ENCODE results near the gene MED13L. TPM values are rescaled to one million over a fixed set of nuclear protein-coding genes. Genes with fewer than 3 reads are reported as not detected.

MED13L gene
- total and polyA plus RNA-seq, 2 of the 8 experiments (the other 6 are each of a cell fraction or from before 2014, with no cell fraction given): 15.9 to 51.7 TPM

GRCh38 chr12:116104167-116104767 lies 173.2 kb downstream of the MED13L start:
- no peak for TF ChIP-seq SIRT6 (IDR thresholded peaks at IDR 0.05; ENCODE audit: low read length)
- no peak for TF ChIP-seq ZNF274 (IDR thresholded peaks at IDR 0.05; ENCODE audit: borderline replicate concordance, extremely low read depth, low read length)
- TF ChIP-seq CBX8 (IDR thresholded peaks at IDR 0.05; ENCODE audit: borderline replicate concordance, low read depth, low read length): no peak
- TF ChIP-seq, protein P1, sequence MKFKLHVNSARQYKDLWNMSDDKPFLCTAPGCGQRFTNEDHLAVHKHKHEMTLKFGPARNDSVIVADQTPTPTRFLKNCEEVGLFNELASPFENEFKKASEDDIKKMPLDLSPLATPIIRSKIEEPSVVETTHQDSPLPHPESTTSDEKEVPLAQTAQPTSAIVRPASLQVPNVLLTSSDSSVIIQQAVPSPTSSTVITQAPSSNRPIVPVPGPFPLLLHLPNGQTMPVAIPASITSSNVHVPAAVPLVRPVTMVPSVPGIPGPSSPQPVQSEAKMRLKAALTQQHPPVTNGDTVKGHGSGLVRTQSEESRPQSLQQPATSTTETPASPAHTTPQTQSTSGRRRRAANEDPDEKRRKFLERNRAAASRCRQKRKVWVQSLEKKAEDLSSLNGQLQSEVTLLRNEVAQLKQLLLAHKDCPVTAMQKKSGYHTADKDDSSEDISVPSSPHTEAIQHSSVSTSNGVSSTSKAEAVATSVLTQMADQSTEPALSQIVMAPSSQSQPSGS (IDR thresholded peaks at IDR 0.05; ENCODE audit: low read length): no peak
- no peak for TF ChIP-seq BCL11A (IDR thresholded peaks at IDR 0.05; ENCODE audit: low read depth in 2 of 2, low read length in 2 of 2)
- no peak for TF ChIP-seq GABPA (IDR thresholded peaks at IDR 0.05; ENCODE audit: borderline replicate concordance, insufficient read depth, low read length)
- TF ChIP-seq TEAD4 (IDR thresholded peaks at IDR 0.05; ENCODE audit: low read depth, low read length): no peak
- Histone ChIP-seq H4K91ac (replicated peaks; ENCODE audit: insufficient read length, low read length) (no peak overlapping the region), H2BK5ac (ENCODE audit: low read depth, low read length) (no peak overlapping the region), H3K79me2 (ENCODE audit: control insufficient read depth in 1 of 2, insufficient read depth in 2 of 2, low read length in 2 of 2) (peaks cover 0 to 14% of the 10 kb centered on the region in 2 experiments; a peak in 2 of 4 replicates), H4K5ac (ENCODE audit: insufficient read length, low read depth, low read length) (no peak overlapping the region), H3K9me3 (ENCODE audit: insufficient read depth in 2 of 2, low read depth in 1 of 2, low read length in 1 of 2) (no peaks in the 10 kb centered on the region), H2BK120ac (replicated peaks; ENCODE audit: low read depth, low read length) (no peak overlapping the region), H2BK12ac (ENCODE audit: low read depth, low read length) (no peak overlapping the region), H3K4me3 (ENCODE audit: extremely low read depth in 1 of 4, insufficient read depth in 2 of 4, low read depth in 3 of 4, low read length in 4 of 4) (no peak overlapping the region), H2BK20ac (ENCODE audit: low read length) (no peak overlapping the region), H3K23ac (ENCODE audit: insufficient read length) (no peak overlapping the region), H4K20me1 (replicated peaks in 1 of 2; ENCODE audit: control insufficient read depth in 1 of 2, insufficient read depth in 2 of 2, low read length in 2 of 2) (no peaks in the 10 kb centered on the region), H3K27ac (ENCODE audit: low read depth, low read length) (no peak overlapping the region), H3K27me3 (replicated peaks in 1 of 4; ENCODE audit: control insufficient read depth in 3 of 4, extremely low read depth in 1 of 4, insufficient read depth in 3 of 4, low read length in 3 of 4) (no peaks in the 10 kb centered on the region), H3K4ac (replicated peaks; ENCODE audit: insufficient read length, low read depth, low read length) (no peak overlapping the region), H4K8ac (ENCODE audit: extremely low read depth, insufficient read depth, low read length) (no peak overlapping the region), H3K18ac (ENCODE audit: extremely low read depth, low read length) (no peak overlapping the region), H2BK15ac (ENCODE audit: low read length) (no peak overlapping the region), H2AK5ac (ENCODE audit: low read depth, low read length) (no peak overlapping the region), H3K36me3 (ENCODE audit: control insufficient read depth in 2 of 4, insufficient read depth in 4 of 4, low read length in 3 of 4) (no peaks in the 10 kb centered on the region; a peak in 1 of 8 replicates), H3K56ac (replicated peaks; ENCODE audit: insufficient read length, low read depth, low read length) (no peak overlapping the region), H3K4me2 (ENCODE audit: insufficient read depth in 1 of 2, low read depth in 2 of 2, low read length in 2 of 2) (no peak overlapping the region), H3K4me1 (replicated peaks in 1 of 4; ENCODE audit: control insufficient read depth in 3 of 4, insufficient read depth in 4 of 4, low read length in 3 of 4) (no peaks in the 10 kb centered on the region; a peak in 1 of 7 replicates), H3K79me1 (ENCODE audit: low read depth, low read length) (no peaks in the 10 kb centered on the region; the same call in 1 of the 2 replicates), H3K14ac (ENCODE audit: insufficient read length) (no peak overlapping the region), H3K9ac (replicated peaks in 1 of 4; ENCODE audit: extremely low read depth in 1 of 4, low read depth in 3 of 4, low read length in 3 of 4) (no peak overlapping the region), H2AFZ (ENCODE audit: low read length) (no peak overlapping the region), H3K23me2 (ENCODE audit: low read depth, low read length) (no peaks in the 10 kb centered on the region)
- 92% methylated on average over 2 of the region's 2 CpGs; no CpG with 5 or more reads in 1 of the 2 experiments for whole genome bisulfite sequencing, 2 experiments (ENCODE audit: extremely low coverage in 1 of 2, insufficient coverage in 1 of 2, insufficient read length in 1 of 2, insufficient replicate concordance in 2 of 2, low coverage in 1 of 2, low lambda C conversion rate in 2 of 2, missing lambda C conversion rate in 1 of 2)
- DNase-seq (ENCODE audit: low read depth in 1 of 2, low spot score in 2 of 2) (no peak), FAIRE-seq (no peak)
- CTCF ChIA-PET (ENCODE audit: partially characterized antibody): no interaction called here
- POLR2A ChIA-PET (ENCODE audit: partially characterized antibody): no interaction called here
